ENCODE results near the gene CACNA1E.

The CACNA1E gene

DNA sequence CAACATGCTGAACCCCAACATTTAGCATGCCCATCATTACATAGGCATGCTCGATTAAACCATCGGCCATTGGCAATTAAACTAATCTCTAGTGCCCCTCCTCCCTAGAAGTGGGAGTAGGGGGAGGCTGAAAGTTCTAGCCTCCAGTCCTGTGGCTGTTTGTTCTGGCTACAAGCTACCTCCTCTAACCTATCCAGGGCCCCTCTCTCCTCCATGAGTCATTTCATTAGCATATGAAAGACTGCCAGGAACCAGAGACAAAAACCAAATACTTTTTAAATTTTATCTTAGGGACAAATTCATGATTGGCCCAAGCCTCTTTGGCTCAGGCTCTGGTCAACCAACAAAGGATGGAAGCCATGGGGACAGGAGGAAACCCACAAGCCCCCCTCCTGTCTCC is 231.1 kb downstream of the CACNA1E start:
- no peak for DNase-seq

DNA sequence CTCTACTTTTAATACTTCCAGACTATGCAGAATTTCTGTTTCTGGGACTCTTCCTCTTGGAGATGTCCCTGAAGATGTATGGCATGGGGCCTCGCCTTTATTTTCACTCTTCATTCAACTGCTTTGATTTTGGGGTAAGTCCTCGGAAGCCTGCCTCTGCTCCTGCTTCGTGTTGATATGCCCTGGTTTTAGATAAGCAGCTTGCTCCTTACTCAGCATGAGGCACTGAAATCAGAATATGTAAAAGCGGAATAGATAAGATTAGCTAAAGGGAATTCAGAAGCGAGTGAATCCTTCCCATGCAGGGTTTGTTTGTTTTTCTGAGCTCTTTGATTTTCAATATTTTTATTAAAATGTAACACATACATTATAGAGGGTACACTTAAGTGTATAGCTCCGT is 234.7 kb downstream of the CACNA1E start:
- DNase-seq, result no peak

DNA sequence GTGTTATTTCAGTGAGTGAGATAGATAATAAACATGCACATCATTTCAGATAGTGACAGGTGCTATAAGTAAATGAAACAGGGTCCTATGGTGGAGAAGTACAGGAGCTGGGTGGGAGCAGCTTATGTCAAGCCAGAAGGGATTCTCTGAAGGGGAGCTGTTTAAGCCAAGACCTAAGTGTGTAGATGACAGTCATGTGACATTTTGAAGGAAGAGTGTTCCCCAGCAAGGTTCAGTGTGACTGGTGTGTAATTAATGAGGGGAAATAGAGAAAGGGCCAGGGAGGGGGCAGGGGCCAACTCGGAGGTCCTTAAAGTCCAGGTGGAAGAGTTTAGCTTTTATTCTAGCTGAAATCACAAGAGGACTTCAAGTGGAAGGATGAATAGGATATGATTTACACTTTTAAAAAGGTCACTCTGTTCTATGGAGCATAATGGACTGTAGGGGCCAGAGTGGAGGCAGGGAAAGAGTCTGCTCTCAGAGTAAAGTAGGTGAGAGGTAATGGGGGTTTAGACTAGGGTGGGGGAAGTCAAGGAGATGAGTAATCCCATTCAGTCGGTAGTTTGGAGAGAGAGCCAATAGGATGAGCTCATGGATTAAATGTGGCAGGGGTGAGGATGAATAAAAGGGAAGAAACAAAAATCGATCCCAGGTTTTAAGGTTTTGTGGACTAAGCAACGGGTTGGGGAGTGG is 243.1 kb downstream of the CACNA1E start:
- no peak for DNase-seq

DNA sequence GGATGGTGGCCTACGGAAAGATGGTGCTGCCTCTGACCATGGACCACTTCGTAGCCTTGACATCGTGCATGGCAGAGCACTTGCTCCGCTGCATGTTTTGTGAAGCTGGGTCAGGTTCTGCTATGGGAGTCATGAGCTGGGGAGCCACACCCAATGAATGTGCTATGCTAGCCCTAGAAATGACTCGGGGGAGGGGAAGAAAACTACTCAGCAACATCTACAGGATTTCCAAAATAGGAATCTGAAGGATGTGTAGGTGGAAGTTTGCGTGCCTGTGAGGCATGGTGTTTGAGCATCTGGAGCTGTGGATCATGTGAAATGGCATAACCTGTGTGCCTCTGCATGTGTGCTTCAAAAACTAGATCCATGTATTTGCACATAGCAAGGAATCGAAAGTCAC is 247.3 kb downstream of the CACNA1E start:
- DNase-seq, result no peak

DNA sequence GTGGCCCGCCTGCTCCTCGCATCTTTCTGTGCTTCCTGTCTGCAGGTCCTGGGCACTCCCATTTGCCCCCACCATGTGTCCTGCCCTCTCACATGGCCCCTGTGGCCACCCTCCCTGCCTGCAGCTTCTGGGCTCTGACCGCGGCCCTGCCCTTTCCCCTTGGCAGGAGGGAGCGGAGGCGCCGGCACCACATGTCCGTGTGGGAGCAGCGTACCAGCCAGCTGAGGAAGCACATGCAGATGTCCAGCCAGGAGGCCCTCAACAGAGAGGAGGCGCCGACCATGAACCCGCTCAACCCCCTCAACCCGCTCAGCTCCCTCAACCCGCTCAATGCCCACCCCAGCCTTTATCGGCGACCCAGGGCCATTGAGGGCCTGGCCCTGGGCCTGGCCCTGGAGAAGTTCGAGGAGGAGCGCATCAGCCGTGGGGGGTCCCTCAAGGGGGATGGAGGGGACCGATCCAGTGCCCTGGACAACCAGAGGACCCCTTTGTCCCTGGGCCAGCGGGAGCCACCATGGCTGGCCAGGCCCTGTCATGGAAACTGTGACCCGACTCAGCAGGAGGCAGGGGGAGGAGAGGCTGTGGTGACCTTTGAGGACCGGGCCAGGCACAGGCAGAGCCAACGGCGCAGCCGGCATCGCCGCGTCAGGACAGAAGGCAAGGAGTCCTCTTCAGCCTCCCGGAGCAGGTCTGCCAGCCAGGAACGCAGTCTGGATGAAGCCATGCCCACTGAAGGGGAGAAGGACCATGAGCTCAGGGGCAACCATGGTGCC is 249.1 kb downstream of the CACNA1E start:
- no peak for DNase-seq

DNA sequence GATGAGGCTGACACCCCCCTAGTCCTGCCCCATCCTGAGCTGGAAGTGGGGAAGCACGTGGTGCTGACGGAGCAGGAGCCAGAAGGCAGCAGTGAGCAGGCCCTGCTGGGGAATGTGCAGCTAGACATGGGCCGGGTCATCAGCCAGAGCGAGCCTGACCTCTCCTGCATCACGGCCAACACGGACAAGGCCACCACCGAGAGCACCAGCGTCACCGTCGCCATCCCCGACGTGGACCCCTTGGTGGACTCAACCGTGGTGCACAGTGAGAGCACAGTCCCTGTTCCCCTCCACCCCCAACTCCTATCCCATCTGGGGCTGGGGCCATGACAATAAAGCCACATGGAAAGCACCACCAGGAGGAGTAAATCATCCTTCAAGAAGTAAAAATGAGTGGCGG is 250.2 kb downstream of the CACNA1E start:
- DNase-seq, result no peak

DNA sequence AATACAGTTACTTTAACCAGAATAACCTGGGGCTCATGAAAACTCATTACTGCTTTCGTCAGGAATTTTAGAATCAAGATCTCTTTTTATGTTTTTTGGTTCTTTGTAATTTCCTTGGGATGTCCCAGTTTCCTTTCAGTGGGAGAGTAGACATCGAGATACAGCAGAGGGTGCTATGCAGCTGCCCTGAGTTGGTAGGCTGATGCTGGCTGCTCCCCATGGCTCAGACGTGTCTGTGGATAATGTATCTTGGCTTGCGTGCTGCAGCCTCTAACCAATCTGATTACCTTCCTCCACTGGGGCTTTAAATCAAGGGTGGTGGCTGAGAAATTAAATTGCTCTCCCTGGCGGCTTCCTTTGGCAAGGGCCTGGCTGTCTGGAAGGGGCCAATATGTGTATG is 253.7 kb downstream of the CACNA1E start:
- no peak for DNase-seq

DNA sequence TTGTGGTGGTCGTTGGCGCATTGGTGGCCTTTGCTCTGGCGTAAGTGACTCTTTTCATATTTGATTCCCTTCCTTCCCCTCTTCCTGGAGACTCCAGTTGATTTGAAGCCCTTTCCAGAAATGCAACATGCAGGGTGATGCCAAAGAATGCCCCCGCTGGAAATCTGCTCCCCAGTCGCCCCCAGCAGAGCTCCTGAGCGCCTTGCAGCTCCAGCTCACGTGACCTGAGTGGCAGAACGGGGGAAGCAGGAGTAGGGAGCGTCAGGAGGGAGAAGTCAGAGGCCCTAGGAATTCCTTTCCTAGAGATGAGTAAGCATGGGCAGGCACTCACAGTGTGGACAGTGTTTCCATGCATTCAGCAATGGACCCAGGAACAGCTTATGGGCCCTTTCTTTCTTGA is 255.9 kb downstream of the CACNA1E start:
- no peak for DNase-seq

DNA sequence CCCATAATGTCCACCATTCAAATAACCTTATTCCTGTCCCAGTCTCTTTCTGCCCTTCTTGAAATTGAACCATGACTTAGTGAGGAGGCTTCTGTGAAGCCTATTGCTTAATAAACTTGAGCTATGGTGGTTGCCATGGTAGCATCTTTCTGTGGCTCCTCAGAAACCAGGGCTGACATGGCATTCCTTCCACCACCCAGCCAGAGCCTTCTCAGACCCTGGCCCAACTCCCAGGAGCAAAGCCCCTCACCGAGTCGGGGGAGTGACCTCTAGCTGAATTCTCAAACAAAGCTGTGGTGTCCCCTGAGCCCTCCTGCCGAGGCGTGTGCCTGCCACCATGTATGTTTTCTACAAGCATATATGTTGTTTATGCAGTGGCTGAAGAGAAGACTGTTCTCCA is 259.1 kb downstream of the CACNA1E start:
- DNase-seq, result no peak

DNA sequence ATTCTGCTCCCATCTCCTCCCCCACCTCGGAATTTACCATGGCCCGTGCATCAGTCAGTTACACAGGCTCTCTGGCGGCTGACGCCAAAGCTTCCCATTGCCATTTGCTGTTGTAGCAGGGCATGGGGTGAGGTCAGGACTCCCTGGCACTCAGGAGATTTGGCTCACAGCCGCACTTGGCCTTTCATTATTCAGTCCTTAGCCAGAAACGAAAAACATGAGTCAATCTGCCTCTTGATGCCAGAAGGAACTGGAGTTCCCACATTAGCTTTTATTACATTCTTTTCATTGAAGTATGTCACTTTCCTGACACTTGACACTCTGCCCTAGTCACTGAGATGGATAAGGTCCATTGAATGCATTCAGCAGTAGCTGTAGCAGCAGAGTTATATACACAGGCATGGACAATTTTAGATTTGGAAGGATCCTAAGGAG is 260.6 kb downstream of the CACNA1E start:
- no peak for DNase-seq

DNA sequence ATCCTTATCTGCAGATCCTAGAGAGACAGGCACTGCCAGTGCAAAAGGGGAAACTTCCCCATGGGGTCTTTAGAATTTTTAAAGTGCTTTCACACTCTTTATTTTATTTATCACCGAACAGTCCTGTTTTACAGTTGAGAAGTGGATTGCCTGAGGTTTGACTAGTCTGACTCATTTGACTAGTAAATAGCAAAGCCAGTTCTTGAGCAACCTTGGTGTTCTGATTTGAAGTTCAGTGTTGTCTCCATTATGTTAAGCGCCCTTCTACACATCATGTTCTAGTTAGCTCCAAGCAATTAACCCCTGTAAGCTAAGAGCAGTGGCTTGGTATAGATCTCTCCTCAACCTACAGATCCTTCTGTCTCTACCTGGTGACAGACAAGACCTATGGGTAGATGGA is 262.9 kb downstream of the CACNA1E start:
- DNase-seq, result no peak

DNA sequence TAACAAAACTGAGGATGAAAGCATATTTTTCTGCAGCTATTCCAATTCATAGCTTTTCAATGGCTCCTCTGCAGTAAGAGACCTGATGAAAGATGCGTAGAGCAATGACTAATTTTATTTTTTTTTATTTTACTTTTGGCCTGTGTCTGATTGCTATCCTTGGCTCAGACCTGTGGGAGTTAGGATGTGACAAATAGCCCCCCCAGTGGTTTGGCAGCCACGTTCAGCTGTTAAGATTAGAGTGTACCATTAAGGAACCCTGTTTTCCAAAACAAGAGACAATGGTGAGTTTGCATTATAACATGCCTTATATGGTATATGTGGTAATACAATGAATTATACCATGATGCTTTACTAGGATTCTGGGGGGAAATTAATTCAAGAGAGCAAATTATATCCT is 264.7 kb downstream of the CACNA1E start:
- no peak for DNase-seq

DNA sequence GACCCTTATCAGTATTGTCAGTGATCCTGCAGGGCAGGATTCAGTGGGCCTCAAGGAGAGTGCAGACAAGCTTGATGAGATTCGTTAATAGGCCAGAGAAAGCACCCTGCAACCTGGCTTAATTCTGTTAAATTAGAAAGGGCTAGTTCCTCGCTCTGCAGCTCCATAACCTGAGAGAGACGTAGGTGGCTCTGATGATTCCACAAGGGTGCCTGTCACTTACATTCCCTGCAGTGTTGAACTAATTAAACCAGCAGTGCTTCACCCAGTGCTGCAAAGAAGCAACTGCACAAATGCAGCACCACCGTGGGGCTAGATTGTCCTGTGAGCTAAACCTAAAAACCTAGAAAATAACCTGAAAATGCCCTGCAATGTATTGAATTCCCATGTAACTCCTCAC is 270.8 kb downstream of the CACNA1E start:
- DNase-seq, result no peak

DNA sequence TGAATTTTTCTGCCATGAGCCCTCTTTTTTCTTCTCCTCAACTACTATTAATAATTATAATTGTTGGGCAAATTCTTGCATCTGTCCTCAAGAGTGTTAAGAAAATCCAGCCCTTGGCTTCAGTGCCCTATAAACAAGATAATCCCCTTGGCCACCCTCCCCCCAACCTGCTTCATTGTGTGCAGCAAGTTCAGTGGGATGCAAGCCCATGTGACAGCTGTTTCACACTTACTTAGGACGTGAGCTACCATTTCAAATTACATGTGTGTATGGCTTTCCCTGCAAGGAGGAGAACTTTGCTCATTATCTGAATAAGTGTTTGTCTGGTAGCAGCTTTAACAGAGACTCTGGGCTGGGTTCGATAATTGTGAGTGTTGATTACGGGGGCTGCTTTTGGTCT is 276.2 kb downstream of the CACNA1E start:
- no peak for DNase-seq

DNA sequence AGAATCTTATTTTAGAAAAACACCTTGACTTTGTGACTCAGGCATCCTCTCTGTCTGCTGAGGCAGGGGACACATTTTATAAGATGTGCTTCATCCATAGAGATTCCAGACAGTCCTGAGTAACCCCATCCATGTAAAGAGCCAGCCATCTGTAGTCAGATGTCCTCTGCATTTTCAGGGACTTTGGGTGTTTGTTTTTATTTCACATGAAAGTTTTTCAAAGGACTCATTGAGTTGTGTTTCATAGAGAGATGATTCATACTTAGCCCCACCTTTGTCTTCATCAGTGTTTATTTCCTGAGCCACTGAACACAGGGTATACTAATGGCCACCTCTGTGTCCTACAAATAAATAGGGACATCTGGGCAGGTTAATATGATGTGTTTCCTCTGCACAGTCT is 280.4 kb downstream of the CACNA1E start:
- no peak for DNase-seq

DNA sequence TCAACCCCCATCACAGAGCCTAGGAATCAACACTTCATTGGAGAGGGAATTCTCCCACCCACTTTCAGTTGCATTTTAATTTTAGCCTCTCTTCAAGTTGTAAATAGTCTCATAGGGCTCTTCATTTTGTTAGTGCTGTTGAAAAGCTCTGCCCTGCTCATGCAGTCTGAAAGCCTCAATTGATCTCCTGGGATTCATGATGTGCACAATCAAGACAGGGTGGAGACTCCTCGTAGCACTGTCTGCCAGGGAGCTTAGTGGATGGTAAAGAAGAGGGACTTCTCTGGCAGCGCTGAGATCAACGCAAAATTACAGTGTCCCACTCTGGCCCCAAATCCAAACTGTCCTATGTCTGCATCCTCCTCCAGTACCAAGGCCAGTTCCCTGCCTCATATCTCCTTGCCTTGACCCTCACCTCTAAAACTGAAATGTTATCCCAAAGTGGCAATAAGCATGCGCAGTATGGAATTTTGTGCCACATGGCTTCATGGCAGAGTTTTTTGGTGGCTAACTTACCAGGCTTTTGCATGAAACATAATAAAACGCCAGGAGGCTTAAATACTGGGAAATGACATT is 282.2 kb downstream of the CACNA1E start:
- no peak for DNase-seq

DNA sequence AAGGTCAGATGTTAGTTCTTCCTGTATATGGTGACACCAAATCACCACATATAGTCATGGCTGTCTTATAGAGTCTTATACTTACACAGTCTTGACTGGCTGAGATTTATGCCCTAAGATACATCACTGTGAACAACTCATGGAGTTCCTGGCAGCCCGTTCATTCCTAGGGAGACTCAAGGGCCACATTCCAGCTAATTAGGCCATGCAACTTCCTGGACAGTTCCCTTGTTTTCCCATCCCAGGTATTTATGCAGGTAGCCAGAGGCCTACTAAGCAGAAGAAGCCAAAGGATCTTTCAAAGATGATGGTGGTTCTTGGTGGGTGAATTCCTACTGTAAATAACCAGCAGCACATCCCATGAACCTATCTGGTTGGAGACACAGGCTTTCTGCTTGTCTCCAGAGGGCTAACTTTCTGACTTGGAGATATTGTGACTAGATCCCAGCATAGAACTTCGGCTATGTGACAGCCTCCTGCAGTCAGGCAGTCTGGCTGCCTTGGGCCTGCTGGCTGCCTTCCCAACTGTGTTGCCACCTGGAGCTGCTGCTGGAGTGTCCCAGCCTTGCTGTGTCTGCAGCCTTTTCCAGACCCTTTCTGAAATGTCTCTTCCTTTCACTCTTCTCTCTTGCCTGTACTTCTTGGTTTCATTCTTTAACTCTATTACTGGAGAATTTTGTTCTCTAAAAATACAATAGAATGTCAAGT is 283.8 kb downstream of the CACNA1E start:
- DNase-seq, result no peak

DNA sequence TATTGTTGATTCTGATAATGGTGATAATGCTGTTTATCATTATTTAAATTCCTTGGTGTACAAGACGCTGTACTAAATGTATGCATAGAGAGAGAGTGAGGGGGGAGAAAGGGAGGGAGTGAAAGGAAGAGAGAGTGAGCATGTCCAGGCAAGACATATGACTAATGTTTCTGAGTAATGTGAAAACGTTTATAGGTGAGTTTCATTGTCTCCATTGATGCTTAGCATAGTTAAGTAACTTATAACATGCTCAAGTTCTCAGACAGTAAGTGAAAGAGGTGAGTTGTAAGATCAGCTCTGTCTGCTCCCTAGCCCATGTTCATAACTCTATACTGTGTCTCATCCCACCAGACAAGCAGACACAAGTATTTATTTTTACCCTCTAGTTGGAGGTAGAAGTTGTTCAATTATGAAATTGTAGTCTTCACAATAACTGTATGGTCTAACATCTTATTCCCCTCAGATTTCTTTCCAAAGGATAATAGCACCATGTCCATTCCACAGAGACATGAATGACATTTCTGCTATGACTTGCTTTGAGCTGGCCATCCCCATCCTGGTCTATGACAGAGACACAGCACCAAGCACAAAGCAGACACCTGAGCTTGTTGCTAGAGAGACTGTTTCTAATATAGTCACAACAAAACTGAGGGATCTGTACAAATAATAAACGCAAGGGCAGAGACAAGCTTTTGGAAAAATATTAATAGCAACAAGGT is 285.1 kb downstream of the CACNA1E start:
- no peak for DNase-seq

DNA sequence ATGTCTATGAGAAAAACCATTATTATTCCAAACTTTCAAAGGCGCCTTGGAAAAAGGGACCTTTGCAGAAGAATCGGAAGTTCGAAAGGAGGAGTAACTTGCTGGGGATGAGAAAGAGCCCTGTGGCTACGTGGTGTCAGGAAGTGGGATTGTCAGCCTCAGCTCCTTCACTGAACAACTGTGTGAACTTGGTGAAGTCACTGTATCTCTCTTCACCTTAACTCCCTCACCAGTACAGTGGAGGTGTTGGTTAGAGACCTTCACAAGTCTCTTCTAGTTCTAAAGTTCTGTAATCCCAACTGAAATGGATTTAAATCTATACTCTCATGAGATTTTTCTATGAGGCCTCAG is 285.6 kb downstream of the CACNA1E start:
- no peak for DNase-seq

DNA sequence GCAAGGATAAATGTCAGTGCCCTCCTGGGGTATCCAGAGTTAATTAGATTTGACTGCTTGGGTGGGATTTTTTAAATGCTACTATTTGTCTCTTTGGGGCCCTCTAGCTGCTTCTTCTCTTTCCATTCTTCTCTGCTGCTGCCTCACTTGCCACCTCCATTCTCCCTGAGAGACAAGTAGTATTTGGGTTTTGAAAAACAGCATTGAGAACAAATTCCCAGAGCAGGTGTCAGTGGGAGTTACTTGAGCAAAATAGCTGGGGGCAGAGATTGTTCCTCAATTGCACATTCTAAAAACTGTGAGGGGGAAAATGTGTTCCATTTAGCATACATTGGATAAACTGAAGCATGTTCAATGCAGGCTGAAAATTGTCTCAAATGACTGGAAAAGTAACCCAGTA is 286.5 kb downstream of the CACNA1E start:
- DNase-seq, result no peak

DNA sequence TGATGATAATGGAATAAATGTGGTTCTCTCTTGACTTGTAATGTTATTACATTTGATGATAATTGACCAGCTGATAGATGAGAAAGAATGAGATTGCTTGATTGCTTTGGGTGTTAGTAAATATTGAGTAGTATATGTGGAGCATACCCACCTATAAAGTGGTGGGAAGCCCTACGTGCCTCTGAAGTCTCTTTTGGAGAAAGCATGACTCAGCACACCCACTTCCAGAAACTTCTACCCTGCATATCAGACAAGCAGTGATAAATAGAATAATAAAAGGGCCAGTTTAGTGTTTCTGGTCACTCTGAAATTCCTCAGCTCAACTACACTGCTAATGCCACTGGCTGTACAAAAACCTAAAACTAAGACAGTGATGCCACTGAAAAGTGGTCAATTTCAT is 289.4 kb downstream of the CACNA1E start:
- no peak for DNase-seq

DNA sequence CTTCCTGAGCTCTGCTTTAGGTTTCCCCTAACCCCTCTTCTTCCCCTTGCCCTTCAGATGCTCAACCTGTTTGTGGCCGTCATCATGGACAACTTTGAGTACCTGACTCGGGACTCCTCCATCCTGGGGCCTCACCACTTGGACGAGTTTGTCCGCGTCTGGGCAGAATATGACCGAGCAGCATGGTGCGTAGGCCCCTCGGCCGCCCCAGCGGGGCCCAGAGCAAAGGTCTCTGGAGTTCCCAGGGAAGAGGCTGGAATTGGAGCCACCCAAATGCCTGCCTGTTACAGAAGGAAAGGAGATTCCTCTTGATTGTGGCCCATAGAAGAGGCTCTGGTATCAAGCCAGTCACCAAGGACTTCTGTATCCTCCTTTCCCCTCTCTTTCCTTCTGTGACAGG is 292.7 kb downstream of the CACNA1E start:
- no peak for DNase-seq

DNA sequence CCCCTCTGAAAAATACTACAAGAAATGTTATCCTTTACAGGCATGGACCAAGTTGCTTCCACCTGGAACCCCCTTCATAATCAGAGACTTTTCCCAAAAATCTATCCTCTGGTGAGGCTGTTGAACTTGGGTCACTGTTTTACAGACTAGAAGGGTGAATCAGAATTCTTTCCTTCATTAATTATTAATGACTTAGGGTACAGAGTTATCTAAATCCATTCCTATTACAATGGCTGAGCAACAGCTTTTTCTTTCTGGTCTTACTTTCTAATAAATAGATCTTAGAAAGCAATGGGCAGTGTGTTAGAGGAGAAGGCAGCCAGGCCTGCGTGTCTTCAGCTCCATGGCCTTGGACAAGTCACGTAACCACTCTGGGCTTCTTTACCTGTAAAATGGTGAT is 294.0 kb downstream of the CACNA1E start:
- DNase-seq, result no peak

Measured in EL (cell line).